Bronchial epithelial cell (primary cell): ENCODE measurements around the gene NLK. TPM values are rescaled to one million over a fixed set of nuclear protein-coding genes. Genes with fewer than 3 reads are reported as not detected.

Experiments
- DNase-seq: peaks from one replicate; pipeline ENCODE4 v3.0.0-alpha.2; 2010; ENCODE audit warnings: low read depth
- FAIRE-seq: peaks from 2 replicates; lab custom pipeline; 2011; peaks lifted over from hg19 to GRCh38; lab: Jason Lieb, UNC
- H3K27me3 ChIP-seq: 2 replicates; pipeline ENCODE4 v1.5.1; 2011; ENCODE audit warnings: low read length; ENCODE audit not compliant: control insufficient read depth, insufficient read depth
- H3K36me3 ChIP-seq: 2 replicates; pipeline ENCODE4 v1.5.1; 2011; ENCODE audit warnings: low read length; ENCODE audit not compliant: control insufficient read depth, insufficient read depth
- H3K4me3 ChIP-seq: 2 replicates; pipeline ENCODE4 v1.5.1; 2011; ENCODE audit warnings: mild to moderate bottlenecking, low read depth, low read length, control low read depth
- total RNA-seq: library from RNA; depleted of rRNA; stranded (reverse); fragments of >200 nt; gene quantifications from 2 replicates; pipeline ENCODE4 v1.2.1, GENCODE V29; 2014
- TF ChIP-seq, protein P1 (sequence below): IDR thresholded peaks from 2 replicates; pipeline ENCODE4 v1.5.1; 2011; ENCODE audit warnings: mild to moderate bottlenecking, moderate library complexity, low read length, control low read depth, inconsistent platforms; ENCODE audit not compliant: insufficient read depth, severe bottlenecking

NLK gene
- total RNA-seq, 1 donor from 2014 or later, result 11.3 TPM

DNA sequence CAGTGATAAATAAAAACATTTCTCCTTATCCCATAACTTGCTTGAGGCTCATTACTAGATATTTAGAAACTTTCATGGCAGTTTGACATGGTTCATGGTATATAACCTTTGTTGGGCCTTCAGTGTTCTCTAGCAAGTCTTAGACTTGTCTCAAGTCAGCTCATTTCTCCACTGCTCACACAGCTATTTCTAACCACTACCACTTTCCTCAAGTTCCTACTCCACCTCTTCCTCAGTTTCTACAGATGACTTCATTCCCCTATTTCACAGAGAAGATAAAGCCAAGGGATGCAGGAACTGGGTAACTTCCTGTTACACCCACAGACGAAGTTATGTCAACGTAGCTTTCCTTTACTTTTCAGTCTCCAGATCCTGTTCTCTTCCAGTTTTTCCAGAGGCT, 23.2 kb downstream of the NLK start:
- Histone ChIP-seq H3K36me3 (no peaks in the 10 kb centered on the region), H3K27me3 (no peaks in the 10 kb centered on the region), H3K4me3 (no peak overlapping the region)
- DNase-seq, result peak; percentile 58
- TF ChIP-seq, protein P1, sequence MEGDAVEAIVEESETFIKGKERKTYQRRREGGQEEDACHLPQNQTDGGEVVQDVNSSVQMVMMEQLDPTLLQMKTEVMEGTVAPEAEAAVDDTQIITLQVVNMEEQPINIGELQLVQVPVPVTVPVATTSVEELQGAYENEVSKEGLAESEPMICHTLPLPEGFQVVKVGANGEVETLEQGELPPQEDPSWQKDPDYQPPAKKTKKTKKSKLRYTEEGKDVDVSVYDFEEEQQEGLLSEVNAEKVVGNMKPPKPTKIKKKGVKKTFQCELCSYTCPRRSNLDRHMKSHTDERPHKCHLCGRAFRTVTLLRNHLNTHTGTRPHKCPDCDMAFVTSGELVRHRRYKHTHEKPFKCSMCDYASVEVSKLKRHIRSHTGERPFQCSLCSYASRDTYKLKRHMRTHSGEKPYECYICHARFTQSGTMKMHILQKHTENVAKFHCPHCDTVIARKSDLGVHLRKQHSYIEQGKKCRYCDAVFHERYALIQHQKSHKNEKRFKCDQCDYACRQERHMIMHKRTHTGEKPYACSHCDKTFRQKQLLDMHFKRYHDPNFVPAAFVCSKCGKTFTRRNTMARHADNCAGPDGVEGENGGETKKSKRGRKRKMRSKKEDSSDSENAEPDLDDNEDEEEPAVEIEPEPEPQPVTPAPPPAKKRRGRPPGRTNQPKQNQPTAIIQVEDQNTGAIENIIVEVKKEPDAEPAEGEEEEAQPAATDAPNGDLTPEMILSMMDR, result no peak
- no peak for FAIRE-seq

DNA sequence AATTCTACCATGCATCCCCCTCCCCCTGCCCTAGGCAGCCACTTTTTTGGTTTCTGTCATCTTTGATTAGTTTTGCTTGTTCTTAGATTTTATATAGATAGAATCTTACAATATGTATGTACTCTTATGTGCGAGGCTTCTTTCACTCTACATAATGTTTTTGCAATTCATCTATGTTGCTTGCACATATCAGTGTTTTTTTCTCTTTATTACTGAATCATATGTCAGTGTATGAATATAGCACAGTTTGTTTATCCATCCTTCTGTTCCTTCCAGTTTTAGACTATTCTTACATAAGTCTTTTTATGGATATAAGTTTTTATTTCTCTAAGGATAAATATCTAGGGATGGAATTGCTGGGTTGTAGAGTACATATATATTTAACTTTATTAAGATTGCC, 26.6 kb downstream of the NLK start:
- Histone ChIP-seq H3K36me3 (no peaks in the 10 kb centered on the region), H3K4me3 (no peak overlapping the region), H3K27me3 (no peaks in the 10 kb centered on the region)
- DNase-seq (no peak), FAIRE-seq (no peak)
- TF ChIP-seq, protein P1, result no peak

DNA sequence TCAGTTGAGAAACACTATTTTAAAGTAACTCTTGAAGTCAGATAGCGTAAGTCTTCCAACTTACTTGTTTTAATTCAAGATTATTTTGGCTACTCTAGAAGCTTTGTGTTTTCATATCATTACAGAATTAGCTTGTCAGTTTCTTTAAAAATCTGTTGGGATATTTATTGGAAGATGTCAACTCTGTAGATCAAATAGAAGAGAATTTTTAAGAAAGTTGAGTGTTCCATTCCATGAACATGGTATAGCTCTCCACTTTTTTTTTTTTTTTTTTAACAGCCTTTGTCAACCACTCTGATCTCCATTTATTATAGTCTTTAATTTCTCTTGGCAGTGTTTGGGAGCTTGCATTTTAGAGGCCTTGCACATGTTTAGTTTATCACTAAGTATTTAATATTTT, 28.7 kb downstream of the NLK start:
- no peak overlapping the region for H3K4me3 ChIP-seq
- no peaks in the 10 kb centered on the region for H3K27me3 ChIP-seq
- DNase-seq, result no peak
- no peak for FAIRE-seq
- TF ChIP-seq, protein P1, result no peak
- H3K36me3 ChIP-seq, result no peaks in the 10 kb centered on the region

DNA sequence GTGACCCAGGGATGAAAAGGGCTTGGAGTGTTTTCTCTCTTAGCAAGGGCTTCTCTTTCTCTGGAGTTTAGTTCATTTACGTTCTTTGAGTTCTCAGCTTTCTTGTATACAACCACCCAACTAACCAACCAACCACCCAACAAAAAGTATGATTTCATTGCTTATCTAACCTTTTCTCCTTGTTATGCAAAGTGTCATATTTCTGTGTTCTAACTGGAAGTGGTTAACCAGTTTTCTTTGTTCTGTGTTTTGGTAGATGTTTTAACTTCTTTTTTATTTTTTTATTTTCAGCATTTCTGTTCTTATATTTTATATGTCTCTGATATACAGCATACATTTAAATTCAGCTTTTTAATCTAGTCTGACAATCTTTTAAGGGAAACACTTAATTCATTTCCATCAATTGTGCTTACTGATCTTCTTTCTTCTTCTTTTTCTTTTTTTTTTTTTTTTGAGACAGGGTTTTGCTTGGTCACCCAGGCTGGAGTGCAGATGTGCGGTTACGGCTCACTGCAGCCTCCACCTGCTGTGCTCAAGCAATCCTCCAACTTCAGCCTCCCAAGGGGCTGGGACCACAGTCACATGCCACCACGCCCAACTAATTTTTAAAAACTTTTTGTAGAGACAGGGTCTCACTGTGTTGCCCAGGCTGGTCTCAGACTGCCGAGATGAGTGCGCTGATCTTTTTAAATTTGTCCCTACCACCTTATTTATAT, 29.6 kb downstream of the NLK start:
- FAIRE-seq (no peak), DNase-seq (no peak)
- no peak overlapping the region for H3K4me3 ChIP-seq
- TF ChIP-seq, protein P1, result no peak
- no peaks in the 10 kb centered on the region for H3K36me3 ChIP-seq
- H3K27me3 ChIP-seq, result no peaks in the 10 kb centered on the region

DNA sequence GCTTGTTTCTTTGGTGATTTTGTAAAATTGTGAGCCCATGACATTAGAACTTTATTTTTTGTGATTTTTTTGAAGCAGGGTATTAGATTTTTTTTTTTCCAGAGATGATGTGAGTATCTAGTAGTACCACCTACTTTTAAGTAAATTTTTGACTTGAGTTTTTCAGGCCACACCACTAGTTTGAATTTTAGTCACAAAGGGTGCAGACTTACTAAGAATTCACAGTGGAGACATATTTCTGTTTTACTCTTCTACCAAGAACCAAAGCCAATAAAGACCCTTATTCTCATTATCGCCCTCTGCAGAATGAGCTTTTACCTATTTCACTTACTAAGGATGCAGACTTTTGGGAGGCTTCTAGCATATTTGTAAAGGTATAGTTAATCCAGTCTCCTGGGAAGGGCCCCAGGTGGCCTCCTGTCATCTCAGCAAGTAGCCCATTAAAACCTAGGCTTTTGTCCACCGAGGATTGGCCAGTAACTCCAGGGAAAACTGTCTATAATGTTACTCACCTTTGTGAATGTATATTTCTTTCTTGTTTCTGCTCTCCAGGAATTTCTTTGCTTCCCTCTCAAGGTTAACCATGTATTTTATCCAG, 30.6 kb downstream of the NLK start:
- H3K27me3 ChIP-seq, result no peaks in the 10 kb centered on the region
- TF ChIP-seq, protein P1, result no peak
- FAIRE-seq, result no peak
- no peak overlapping the region for H3K4me3 ChIP-seq
- no peak for DNase-seq
- no peaks in the 10 kb centered on the region for H3K36me3 ChIP-seq
